Measurements from ENCODE around the gene NINL. TPM values are rescaled to one million over a fixed set of nuclear protein-coding genes. Genes with fewer than 3 reads are reported as not detected.
"Not testable (repeated sequence)": the region's sequence is repeated elsewhere in the genome, so short reads cannot be mapped to it uniquely, and the experiment has no call there.

Gene NINL
- total RNA-seq, 4 donors from 2014 or later: 3.1 to 9.7 (median 5.7) TPM

DNA sequence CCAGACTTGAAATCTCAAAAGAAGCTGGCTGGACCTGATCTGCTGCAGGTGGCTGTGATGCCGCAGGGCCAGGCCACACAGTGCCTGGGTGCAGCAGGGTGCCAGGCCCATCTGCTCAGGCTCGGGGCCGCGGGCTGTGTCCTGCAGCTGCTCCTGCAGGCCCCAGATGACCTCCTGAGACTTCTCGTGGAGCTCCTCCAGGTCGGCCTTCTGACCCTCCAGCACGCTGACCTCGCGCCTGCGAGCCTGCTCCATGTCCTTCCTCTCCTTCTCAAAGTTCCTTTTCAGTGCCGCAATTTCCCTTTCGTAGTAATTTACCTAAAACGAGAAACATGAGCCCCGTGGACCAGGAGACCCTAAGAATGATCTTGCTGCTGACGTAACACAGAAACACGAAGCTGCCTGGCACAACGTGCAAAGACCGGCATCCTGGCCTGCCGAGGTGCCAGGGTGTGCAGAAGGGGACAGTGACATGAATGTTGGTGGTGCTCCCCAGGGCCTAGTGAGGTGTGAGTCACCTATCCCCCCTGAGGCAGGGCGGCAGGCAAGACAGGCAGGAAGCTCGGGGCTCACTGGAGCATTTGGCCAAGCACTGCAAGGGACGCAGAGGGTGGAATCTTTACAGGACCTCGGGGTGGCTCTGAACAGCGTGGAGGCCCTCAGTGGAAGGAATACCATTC is 106.3 kb downstream of the NINL start:
- H3K36me3 ChIP-seq: no peaks in the 10 kb centered on the region

DNA sequence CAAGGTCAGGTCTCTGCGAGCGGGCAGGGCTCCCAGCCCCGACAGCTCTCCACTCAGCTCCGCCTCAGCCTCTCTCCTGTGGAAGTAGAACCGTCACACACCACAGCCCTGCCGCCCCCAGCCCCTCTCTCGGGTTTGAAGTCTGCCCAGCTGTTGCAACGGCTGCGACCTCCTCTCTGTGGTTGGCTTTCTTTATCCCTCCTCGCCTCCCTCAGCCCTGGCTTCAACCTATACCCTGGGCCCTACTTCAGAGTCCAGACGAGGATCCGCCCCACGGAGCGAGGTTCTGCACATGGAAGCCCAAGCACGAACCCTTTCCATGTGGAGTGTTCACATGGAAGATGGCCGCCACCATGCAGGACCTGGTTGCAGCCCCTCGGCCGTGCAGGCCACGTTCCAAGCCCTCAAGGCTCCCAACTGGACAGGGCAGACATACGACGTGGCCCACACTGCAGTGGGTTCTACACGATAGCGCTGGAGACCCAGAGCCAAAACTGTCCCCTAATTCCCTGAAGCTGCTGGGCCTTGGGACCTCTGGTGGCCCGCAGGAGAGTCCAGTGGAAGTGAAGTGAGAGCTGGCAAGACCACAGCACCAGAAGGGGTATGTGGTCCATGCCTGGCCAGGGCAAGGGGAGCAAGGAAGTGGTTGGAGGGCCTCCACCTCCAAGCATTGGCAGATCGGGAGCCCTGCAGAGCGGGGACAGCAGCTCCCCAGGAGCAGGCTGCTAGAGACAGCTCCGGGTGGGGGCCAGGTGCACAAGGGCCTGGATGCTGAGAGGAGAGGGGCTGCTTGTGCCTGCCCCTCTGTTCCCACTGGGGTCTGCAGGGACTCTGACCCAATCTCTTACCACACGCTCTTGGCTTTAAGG is 108.1 kb downstream of the NINL start:
- WGBS, 2 donors (ENCODE audit: low coverage in 1 of 2): 85 to 100% methylated on average over 6 to 27 of the region's 28 CpGs
- Histone ChIP-seq H3K9me3 (no peaks in the 10 kb centered on the region), H3K27me3 (no peaks in the 10 kb centered on the region), H3K4me3 (no peak overlapping the region), H3K4me1 (no peaks in the 10 kb centered on the region), H3K36me3 (no peaks in the 10 kb centered on the region), H3K27ac (no peak overlapping the region)
- intact Hi-C loops (cut with DNase I; ENCODE audit: low total_unique reads): no loop called here
- in situ Hi-C loops (cut with MboI; ENCODE audit: low pct_ligation_motif_present in 1 of 4, low pct_unique_long_range_greater_than_20kb in 1 of 4, low sequenced_read_pairs in 3 of 4): no loop called here
- no peak for DNase-seq
- TF ChIP-seq POLR2AphosphoS5 (IDR thresholded peaks at IDR 0.05): no peak

More for the DNA sequence above, 106.3 kb downstream of the NINL start:
- DNase-seq: no peak
- Histone ChIP-seq H3K4me3 (no peak overlapping the region), H3K27ac (no peak overlapping the region), H3K4me1 (no peaks in the 10 kb centered on the region), H3K9me3 (no peaks in the 10 kb centered on the region), H3K27me3 (no peaks in the 10 kb centered on the region)
- in situ Hi-C loops (cut with MboI; ENCODE audit: low pct_ligation_motif_present in 1 of 4, low pct_unique_long_range_greater_than_20kb in 1 of 4, low sequenced_read_pairs in 3 of 4) (no loop called here), intact Hi-C loops (cut with DNase I; ENCODE audit: low total_unique reads) (no loop called here)
- 88 to 100% methylated on average over 2 to 22 of the region's 24 CpGs for WGBS, 2 donors (ENCODE audit: low coverage in 1 of 2)
- TF ChIP-seq POLR2A (IDR thresholded peaks at IDR 0.05): no peak
- TF ChIP-seq, protein P1, sequence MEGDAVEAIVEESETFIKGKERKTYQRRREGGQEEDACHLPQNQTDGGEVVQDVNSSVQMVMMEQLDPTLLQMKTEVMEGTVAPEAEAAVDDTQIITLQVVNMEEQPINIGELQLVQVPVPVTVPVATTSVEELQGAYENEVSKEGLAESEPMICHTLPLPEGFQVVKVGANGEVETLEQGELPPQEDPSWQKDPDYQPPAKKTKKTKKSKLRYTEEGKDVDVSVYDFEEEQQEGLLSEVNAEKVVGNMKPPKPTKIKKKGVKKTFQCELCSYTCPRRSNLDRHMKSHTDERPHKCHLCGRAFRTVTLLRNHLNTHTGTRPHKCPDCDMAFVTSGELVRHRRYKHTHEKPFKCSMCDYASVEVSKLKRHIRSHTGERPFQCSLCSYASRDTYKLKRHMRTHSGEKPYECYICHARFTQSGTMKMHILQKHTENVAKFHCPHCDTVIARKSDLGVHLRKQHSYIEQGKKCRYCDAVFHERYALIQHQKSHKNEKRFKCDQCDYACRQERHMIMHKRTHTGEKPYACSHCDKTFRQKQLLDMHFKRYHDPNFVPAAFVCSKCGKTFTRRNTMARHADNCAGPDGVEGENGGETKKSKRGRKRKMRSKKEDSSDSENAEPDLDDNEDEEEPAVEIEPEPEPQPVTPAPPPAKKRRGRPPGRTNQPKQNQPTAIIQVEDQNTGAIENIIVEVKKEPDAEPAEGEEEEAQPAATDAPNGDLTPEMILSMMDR (IDR thresholded peaks at IDR 0.05): no peak
- TF ChIP-seq POLR2AphosphoS5 (IDR thresholded peaks at IDR 0.05): no peak
- TF ChIP-seq EP300 (IDR thresholded peaks at IDR 0.05; ENCODE audit: low read depth): no peak

DNA sequence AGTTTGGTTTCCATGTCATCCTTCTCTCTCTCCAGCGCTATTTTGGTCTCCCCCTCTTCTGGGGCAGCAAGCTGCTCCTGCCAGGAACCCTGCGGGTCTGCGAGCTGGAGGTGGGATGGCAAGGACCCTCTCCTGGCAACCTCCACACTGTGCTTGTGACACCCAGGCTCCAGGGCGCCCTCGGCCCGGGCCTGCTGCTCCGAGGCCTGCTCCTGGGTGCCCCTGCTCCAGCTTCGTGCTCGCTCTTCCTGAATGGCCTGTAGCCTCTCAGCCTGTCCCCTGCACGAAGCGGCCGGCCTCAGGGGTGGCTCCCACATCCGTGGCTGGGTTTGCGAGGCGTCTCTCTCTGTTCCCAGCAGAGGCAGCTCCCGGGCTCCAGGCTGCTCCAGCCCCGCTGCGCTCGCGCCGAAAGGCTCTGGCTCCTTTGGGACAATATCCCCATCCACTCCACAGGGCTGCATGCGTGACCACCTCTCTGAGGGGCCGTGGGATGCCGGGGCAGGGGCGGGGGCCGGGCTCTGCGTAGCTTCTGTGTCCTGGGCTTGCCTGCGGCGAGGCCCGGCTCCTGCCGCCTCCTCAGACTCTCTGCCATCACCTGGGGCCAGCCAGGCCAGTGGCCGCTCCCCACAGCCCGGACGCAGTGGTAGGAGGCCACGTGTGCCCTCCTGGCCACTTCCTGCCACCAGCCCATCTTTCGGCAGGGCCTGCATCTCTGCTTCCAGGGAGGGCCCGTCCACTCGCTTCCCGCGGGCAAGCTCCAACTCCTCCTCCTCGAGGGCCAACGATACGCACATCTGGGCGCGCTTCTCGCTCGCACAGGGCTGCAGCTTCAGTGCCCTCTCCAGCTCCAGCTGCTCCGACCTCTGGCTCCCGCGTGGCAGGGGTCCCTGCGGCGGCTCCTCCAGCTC is 109.0 kb downstream of the NINL start:
- no peaks in the 10 kb centered on the region for H3K4me1 ChIP-seq
- H3K36me3 ChIP-seq: no peaks in the 10 kb centered on the region
- 91 to 94% methylated on average over 12 to 37 of the region's 52 CpGs for WGBS, 2 donors (ENCODE audit: low coverage in 1 of 2)
- no peak overlapping the region for H3K27ac ChIP-seq
- H3K9me3 ChIP-seq: no peaks in the 10 kb centered on the region
- no peak for DNase-seq
- no peak overlapping the region for H3K4me3 ChIP-seq
- H3K27me3 ChIP-seq: no peaks in the 10 kb centered on the region
- TF ChIP-seq EP300 (IDR thresholded peaks at IDR 0.05; ENCODE audit: low read depth): no peak
- TF ChIP-seq POLR2A (IDR thresholded peaks at IDR 0.05): no peak
- TF ChIP-seq, protein P1 (IDR thresholded peaks at IDR 0.05): no peak
- TF ChIP-seq POLR2AphosphoS5 (IDR thresholded peaks at IDR 0.05): no peak
- intact Hi-C loops (cut with DNase I; ENCODE audit: low total_unique reads) (no loop called here), in situ Hi-C loops (cut with MboI; ENCODE audit: low pct_ligation_motif_present in 1 of 4, low pct_unique_long_range_greater_than_20kb in 1 of 4, low sequenced_read_pairs in 3 of 4) (no loop called here)

DNA sequence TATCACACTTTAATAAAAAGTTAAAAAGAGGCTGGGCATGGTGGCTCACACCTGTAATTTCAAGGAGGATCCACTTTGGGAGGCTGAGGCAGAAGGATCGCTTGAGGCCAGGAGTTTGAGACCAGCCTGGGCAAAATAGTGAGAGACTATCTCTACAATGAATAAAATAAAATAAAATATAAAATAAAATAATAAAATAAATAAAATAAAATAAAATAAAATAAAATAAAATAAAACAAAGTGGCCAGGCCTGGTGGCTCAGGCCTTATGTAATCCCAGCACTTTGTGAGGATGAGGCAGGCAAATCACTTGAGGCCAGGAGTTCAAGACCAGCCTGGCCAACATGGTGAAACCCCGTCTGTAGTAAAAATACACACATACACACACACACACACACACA is 112.0 kb downstream of the NINL start:
- H3K4me1 ChIP-seq; H3K27me3 ChIP-seq; intact Hi-C loops (cut with DNase I; ENCODE audit: low total_unique reads); DNase-seq; H3K9me3 ChIP-seq; H3K27ac ChIP-seq; H3K36me3 ChIP-seq; H3K4me3 ChIP-seq: not testable (repeated sequence)
- WGBS, 2 donors (ENCODE audit: low coverage in 1 of 2): 90 to 100% methylated on average over 1 to 2 of the region's 2 CpGs
- in situ Hi-C loops (cut with MboI; ENCODE audit: low pct_ligation_motif_present in 1 of 4, low pct_unique_long_range_greater_than_20kb in 1 of 4, low sequenced_read_pairs in 3 of 4): loop anchor here in 1 of 4 donors (25.0 kb wide), 1 partner anchor 89 kb away; no protein-coding TSS in a partner anchor
